ENCODE results near the gene ZNF407.
A peak's percentile ranks its signal among the peaks of the same experiment; 100 is the strongest.

Gene ZNF407

DNA sequence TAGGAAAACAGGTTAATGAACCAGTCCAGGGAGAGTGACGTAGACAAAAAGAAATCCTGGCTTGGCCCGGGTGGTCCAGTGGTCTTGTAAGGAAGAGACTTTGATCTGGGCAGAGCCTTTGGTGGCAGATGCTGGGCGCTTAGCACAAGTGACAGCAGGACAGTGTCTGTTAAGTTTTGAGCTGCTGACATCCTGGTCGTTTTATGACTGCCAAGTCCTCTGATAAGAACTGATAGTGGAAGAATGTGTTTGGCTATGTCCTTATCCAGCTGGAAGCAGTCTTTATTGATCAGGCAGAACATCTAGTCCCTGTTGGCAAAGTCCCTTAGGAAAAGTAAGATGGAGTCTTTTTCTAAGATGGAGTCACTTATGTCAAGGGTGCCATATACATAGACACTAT is 27.4 kb upstream of the ZNF407 start:
- peaks cover 8% of the 10 kb centered on the region; the same call in 1 of the 2 replicates for H3K9me3 ChIP-seq (ENCODE audit: insufficient read depth, low read length)
- no peak for TF ChIP-seq SUZ12 (IDR thresholded peaks at IDR 0.05; ENCODE audit: extremely low read depth, insufficient read depth, insufficient read length)
- H3K27me3 ChIP-seq (ENCODE audit: insufficient read depth, insufficient read length) = no peaks in the 10 kb centered on the region
- no peak for DNase-seq (ENCODE audit: low read depth, low spot score)
- H3K4me3 ChIP-seq (ENCODE audit: insufficient read length, low read depth) = no peak overlapping the region
- no peaks in the 10 kb centered on the region for H3K4me1 ChIP-seq (ENCODE audit: insufficient read depth, insufficient read length)
- H3K36me3 ChIP-seq (ENCODE audit: insufficient read depth, insufficient read length, low read length) = no peaks in the 10 kb centered on the region
- no peak overlapping the region for H3K9ac ChIP-seq (ENCODE audit: insufficient read length, low read depth)

DNA sequence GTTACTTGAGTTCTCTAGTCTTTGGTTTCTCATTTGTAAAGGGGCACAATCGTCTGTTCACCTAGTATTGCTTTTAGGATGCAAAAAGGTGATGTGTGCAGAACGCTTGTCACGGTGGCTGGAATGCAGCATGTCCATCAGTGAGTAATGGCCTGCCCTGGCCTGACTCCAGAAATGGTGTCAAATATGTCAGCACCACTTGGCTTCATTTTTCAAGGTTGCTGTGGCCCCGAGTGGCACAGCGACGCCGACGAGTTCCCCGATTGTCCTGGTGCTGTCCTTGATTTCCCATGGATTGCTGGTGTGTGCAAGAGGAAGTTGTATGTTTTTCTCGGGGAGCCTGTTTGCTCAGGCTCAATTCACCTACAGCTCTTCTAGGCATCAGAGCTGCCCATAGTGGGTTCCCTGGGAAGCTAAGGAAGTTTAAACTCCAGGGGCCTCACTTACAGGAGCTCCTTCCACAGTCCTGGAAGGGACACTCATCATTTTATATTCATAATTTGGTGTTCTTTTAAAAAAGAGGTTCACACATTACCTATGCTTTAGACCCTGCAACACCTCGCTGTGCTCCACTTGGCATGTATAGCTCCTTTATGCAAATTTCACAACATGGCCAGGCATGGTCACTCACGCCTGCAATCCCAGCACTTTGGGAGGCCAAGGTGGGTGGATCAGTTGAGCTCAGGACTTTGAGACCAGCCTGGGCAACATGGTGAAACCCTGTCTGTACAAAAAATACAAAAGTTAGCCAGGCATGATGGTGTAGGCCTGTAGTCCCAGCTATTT is 25.6 kb upstream of the ZNF407 start:
- no peak overlapping the region for H3K9ac ChIP-seq (ENCODE audit: insufficient read length, low read depth)
- no peak for TF ChIP-seq ZNF274 (IDR thresholded peaks at IDR 0.05; ENCODE audit: low read depth, low read length)
- TF ChIP-seq SUZ12 (IDR thresholded peaks at IDR 0.05; ENCODE audit: extremely low read depth, insufficient read depth, insufficient read length) = no peak
- TF ChIP-seq YY1 (IDR thresholded peaks at IDR 0.05; ENCODE audit: insufficient read depth, insufficient read length) = no peak
- H3K36me3 ChIP-seq (ENCODE audit: insufficient read depth, insufficient read length, low read length) = no peaks in the 10 kb centered on the region
- DNase-seq (ENCODE audit: low read depth, low spot score) = no peak
- H3K4me3 ChIP-seq (ENCODE audit: insufficient read length, low read depth) = no peak overlapping the region
- no peaks in the 10 kb centered on the region for H3K27me3 ChIP-seq (ENCODE audit: insufficient read depth, insufficient read length)
- no peaks in the 10 kb centered on the region for H3K9me3 ChIP-seq (ENCODE audit: insufficient read depth, low read length)
- H3K4me1 ChIP-seq (ENCODE audit: insufficient read depth, insufficient read length) = no peaks in the 10 kb centered on the region

DNA sequence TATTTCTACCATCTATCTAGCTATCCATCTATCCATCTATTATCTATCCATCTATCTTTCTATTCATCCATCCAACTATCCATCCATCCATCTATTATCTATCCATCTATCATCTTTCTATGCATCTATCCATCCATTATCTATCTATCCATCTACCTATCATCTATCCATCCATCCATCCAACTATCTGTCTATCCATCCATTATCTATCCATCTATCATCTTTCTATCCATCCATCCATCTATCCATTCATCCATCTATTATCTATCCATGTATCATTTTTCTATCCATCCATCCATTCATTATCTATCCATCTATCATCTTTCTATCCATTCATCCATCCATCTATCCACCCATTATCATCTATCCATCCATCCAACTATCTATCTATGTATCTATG is 24.6 kb upstream of the ZNF407 start:
- Histone ChIP-seq H3K9me3 (ENCODE audit: insufficient read depth, low read length) (no peaks in the 10 kb centered on the region), H3K4me3 (ENCODE audit: insufficient read length, low read depth) (no peak overlapping the region), H3K36me3 (ENCODE audit: insufficient read depth, insufficient read length, low read length) (no peaks in the 10 kb centered on the region), H3K27me3 (ENCODE audit: insufficient read depth, insufficient read length) (no peaks in the 10 kb centered on the region), H3K4me1 (ENCODE audit: insufficient read depth, insufficient read length) (no peaks in the 10 kb centered on the region), H3K9ac (ENCODE audit: insufficient read length, low read depth) (no peak overlapping the region)
- no peak for DNase-seq (ENCODE audit: low read depth, low spot score)
- TF ChIP-seq YY1 (IDR thresholded peaks at IDR 0.05; ENCODE audit: insufficient read depth, insufficient read length) = no peak
- no peak for TF ChIP-seq ZNF274 (IDR thresholded peaks at IDR 0.05; ENCODE audit: low read depth, low read length)
- TF ChIP-seq SUZ12 (IDR thresholded peaks at IDR 0.05; ENCODE audit: extremely low read depth, insufficient read depth, insufficient read length) = no peak

DNA sequence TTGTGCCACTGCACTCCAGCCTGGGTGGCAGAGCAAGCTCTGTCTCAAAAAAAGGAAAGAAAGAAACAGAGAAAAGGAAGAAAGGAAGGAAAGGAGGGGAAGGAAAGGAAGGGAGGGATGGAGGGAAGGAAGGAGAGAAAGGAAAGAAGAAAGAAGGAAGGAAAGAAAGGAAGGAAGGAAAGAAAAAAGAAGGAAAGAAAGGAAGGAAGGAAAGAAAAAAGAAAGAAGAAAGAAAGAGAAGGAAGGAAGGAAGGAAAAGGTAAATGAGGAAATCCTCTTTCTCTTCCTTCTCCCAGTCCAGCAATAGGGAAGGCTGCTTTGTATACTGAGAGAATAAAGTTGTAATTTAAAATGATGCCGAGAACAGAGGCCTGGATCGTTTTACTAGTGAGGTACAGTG is 22.8 kb upstream of the ZNF407 start:
- H3K9me3 ChIP-seq (ENCODE audit: insufficient read depth, low read length) = no peaks in the 10 kb centered on the region
- no peak for DNase-seq (ENCODE audit: low read depth, low spot score)
- no peaks in the 10 kb centered on the region for H3K36me3 ChIP-seq (ENCODE audit: insufficient read depth, insufficient read length, low read length)
- TF ChIP-seq SUZ12 (IDR thresholded peaks at IDR 0.05; ENCODE audit: extremely low read depth, insufficient read depth, insufficient read length) (no peak), ZNF274 (IDR thresholded peaks at IDR 0.05; ENCODE audit: low read depth, low read length) (no peak), YY1 (IDR thresholded peaks at IDR 0.05; ENCODE audit: insufficient read depth, insufficient read length) (no peak)
- H3K4me1 ChIP-seq (ENCODE audit: insufficient read depth, insufficient read length) = no peaks in the 10 kb centered on the region
- no peaks in the 10 kb centered on the region for H3K27me3 ChIP-seq (ENCODE audit: insufficient read depth, insufficient read length)
- H3K4me3 ChIP-seq (ENCODE audit: insufficient read length, low read depth) = no peak overlapping the region
- H3K9ac ChIP-seq (ENCODE audit: insufficient read length, low read depth) = no peak overlapping the region

DNA sequence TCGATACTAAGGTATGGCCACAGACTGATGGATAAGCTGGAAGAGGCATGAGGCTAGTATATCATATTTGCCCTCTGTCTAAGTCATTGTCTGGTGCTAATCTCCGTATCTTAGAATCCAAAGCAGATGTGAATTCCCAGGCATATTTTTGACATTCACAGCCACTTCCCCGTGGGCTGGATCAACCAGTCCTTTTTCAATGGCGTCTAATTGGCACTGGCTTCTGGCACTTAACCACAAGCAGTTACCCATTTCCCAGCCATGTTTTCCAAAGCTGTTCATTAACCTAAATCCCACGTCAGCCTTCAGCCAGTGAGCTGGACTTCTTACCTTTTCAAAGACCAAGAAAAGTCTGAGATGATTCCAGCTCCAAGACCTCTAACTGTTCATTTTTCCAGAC is 20.7 kb upstream of the ZNF407 start:
- Histone ChIP-seq H3K27me3 (ENCODE audit: insufficient read depth, insufficient read length) (no peaks in the 10 kb centered on the region), H3K9me3 (ENCODE audit: insufficient read depth, low read length) (no peaks in the 10 kb centered on the region), H3K4me3 (ENCODE audit: insufficient read length, low read depth) (no peak overlapping the region), H3K9ac (ENCODE audit: insufficient read length, low read depth) (no peak overlapping the region), H3K36me3 (ENCODE audit: insufficient read depth, insufficient read length, low read length) (no peaks in the 10 kb centered on the region), H3K4me1 (ENCODE audit: insufficient read depth, insufficient read length) (no peaks in the 10 kb centered on the region)
- no peak for DNase-seq (ENCODE audit: low read depth, low spot score)
- TF ChIP-seq SUZ12 (IDR thresholded peaks at IDR 0.05; ENCODE audit: extremely low read depth, insufficient read depth, insufficient read length) (no peak), ZNF274 (IDR thresholded peaks at IDR 0.05; ENCODE audit: low read depth, low read length) (no peak), YY1 (IDR thresholded peaks at IDR 0.05; ENCODE audit: insufficient read depth, insufficient read length) (no peak)

DNA sequence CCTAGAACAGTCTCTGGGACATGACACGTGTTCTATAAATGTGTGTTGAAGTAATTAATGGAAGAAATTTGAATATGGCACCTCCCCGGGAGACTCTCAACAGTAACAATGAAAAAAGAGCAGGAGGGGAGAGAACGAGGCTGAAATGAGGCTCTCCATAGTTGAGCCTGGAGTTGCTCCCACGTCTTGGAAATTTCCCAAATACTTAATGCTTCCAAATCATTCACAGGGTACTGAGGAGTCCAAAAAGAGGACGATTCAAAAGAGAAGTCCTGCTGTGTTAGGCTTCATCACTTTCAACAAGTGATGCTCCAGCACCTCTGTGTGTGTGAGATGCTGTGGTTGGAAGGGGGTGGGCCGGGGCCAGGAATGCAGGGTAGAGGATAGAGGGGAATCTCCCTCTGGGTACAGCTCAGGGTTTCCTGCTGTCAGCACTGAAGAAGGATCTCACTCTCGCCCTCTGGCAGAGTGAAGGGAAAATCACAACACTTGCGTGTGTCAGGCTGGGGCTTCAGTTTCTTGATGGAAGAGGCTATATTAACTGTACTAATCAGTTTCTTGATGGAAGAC is 18.1 kb upstream of the ZNF407 start:
- Histone ChIP-seq H3K36me3 (ENCODE audit: insufficient read depth, insufficient read length, low read length) (no peaks in the 10 kb centered on the region), H3K27me3 (ENCODE audit: insufficient read depth, insufficient read length) (no peaks in the 10 kb centered on the region), H3K4me1 (ENCODE audit: insufficient read depth, insufficient read length) (no peaks in the 10 kb centered on the region), H3K9ac (ENCODE audit: insufficient read length, low read depth) (no peak overlapping the region), H3K9me3 (ENCODE audit: insufficient read depth, low read length) (no peaks in the 10 kb centered on the region), H3K4me3 (ENCODE audit: insufficient read length, low read depth) (no peak overlapping the region)
- peak; percentile 8 for DNase-seq (ENCODE audit: low read depth, low spot score)
- TF ChIP-seq YY1 (IDR thresholded peaks at IDR 0.05; ENCODE audit: insufficient read depth, insufficient read length) = no peak
- no peak for TF ChIP-seq ZNF274 (IDR thresholded peaks at IDR 0.05; ENCODE audit: low read depth, low read length)
- TF ChIP-seq SUZ12 (IDR thresholded peaks at IDR 0.05; ENCODE audit: extremely low read depth, insufficient read depth, insufficient read length) = no peak

DNA sequence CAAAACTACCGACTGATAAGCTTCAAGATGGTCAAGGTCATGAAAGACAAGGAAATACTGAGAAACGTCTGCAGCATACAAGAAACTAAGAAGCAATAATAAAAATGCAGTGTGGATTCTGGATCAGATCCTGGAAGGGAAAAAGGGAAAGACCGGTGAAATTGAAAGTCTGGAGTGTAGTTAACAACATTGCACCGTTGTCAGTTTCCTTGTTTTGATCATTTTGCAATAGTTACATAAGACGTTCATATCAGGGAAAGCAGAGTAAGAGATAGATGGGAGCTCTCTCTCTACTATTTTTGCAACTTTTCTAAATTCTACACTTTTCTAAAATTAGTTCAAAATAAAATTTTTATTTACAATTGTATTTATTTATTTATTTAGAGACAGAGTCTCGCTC is 15.0 kb upstream of the ZNF407 start:
- H3K4me1 ChIP-seq (ENCODE audit: insufficient read depth, insufficient read length) = no peaks in the 10 kb centered on the region
- TF ChIP-seq YY1 (IDR thresholded peaks at IDR 0.05; ENCODE audit: insufficient read depth, insufficient read length) = no peak
- TF ChIP-seq SUZ12 (IDR thresholded peaks at IDR 0.05; ENCODE audit: extremely low read depth, insufficient read depth, insufficient read length) = no peak
- H3K9me3 ChIP-seq (ENCODE audit: insufficient read depth, low read length) = no peaks in the 10 kb centered on the region
- H3K9ac ChIP-seq (ENCODE audit: insufficient read length, low read depth) = no peak overlapping the region
- H3K4me3 ChIP-seq (ENCODE audit: insufficient read length, low read depth) = no peak overlapping the region
- no peaks in the 10 kb centered on the region for H3K27me3 ChIP-seq (ENCODE audit: insufficient read depth, insufficient read length)
- no peaks in the 10 kb centered on the region for H3K36me3 ChIP-seq (ENCODE audit: insufficient read depth, insufficient read length, low read length)
- DNase-seq (ENCODE audit: low read depth, low spot score) = no peak

All from NT2/D1 (cell line).